HEK293 (cell line): ENCODE data around the gene NINJ1.

ENCODE experiments used
- CTCF ChIA-PET: fragments of 350-600 bp; formaldehyde crosslinking; extraction: SDS; loops from one replicate; lab custom pipeline; 2021; ENCODE audit warnings: antibody characterized with exemption; lab: Yijun Ruan, JAX
- POLR2A ChIA-PET: fragments of 300-600 bp; formaldehyde crosslinking; extraction: SDS; loops from one replicate; lab custom pipeline; 2020; ENCODE audit warnings: antibody characterized with exemption, inconsistent platforms; lab: Yijun Ruan, JAX
- H3K27ac ChIP-seq: fragments of 200-500 bp; sonication (Bioruptor generic); 2 replicates; pipeline ENCODE4 v1.5.1; 2014; ENCODE audit warnings: low read depth, low read length, control low read depth, inconsistent platforms; ENCODE audit errors: extremely low read depth
- H3K36me3 ChIP-seq, 2 experiments: fragments of 200-500 bp in 1 of 2; sonication (Bioruptor generic) in 1 of 2; 1 replicate in 1 of 2; 2 replicates in 1 of 2; pipeline ENCODE4 v1.5.1; 2014 to 2017; ENCODE audit warnings: inconsistent platforms in 2 of 2, low read length in 2 of 2; ENCODE audit not compliant: control insufficient read depth in 2 of 2, insufficient read depth in 1 of 2
- H3K4me1 ChIP-seq: fragments of 200-500 bp; sonication (Bioruptor generic); 2 replicates; pipeline ENCODE4 v1.5.1; 2014; ENCODE audit warnings: mild to moderate bottlenecking, low read length, inconsistent platforms; ENCODE audit not compliant: control insufficient read depth, insufficient read depth
- H3K4me3 ChIP-seq: 2 replicates; pipeline ENCODE4 v1.5.1; 2011; ENCODE audit warnings: low read depth, mild to moderate bottlenecking, control low read depth, low read length, moderate library complexity
- H3K9me3 ChIP-seq: fragments of 200-500 bp; sonication (Bioruptor generic); 2 replicates; pipeline ENCODE4 v1.5.1; 2014; ENCODE audit warnings: low read depth, low read length, inconsistent platforms; ENCODE audit not compliant: control insufficient read depth, insufficient read depth
- EGR2 ChIP-seq: fragments of 450-650 bp; formaldehyde crosslinking; IDR thresholded peaks from 2 replicates; pipeline ENCODE4 v1.5.1; 2016; ENCODE audit warnings: low read depth, missing biosample characterization, missing genetic modification characterization
- ELK4 ChIP-seq: IDR thresholded peaks from 2 replicates; pipeline ENCODE4 v1.6.1; 2011; ENCODE audit warnings: mild to moderate bottlenecking, low read depth, low read length, borderline replicate concordance
- HOXA7 ChIP-seq: sonication (generic); formaldehyde crosslinking; IDR thresholded peaks from 2 replicates; pipeline ENCODE4 v1.8.1; 2022; ENCODE audit warnings: missing genetic modification reagents, borderline replicate concordance
- PRDM6 ChIP-seq: fragments of 450-650 bp; formaldehyde crosslinking; IDR thresholded peaks from 2 replicates; pipeline ENCODE4 v1.5.1; 2017; ENCODE audit warnings: missing biosample characterization, missing genetic modification characterization
- SCRT1 ChIP-seq: fragments of 450-650 bp; formaldehyde crosslinking; IDR thresholded peaks from 2 replicates; pipeline ENCODE4 v1.5.1; 2016; ENCODE audit warnings: missing biosample characterization, missing genetic modification characterization, borderline replicate concordance
- SP2 ChIP-seq: fragments of 450-650 bp; formaldehyde crosslinking; IDR thresholded peaks from 2 replicates; pipeline ENCODE4 v1.5.1; 2016; ENCODE audit warnings: missing biosample characterization, missing genetic modification characterization
- SP3 ChIP-seq: fragments of 450-650 bp; formaldehyde crosslinking; IDR thresholded peaks from 2 replicates; pipeline ENCODE4 v1.5.1; 2016; ENCODE audit warnings: missing biosample characterization, missing genetic modification characterization
- ZBTB11 ChIP-seq: fragments of 450-650 bp; formaldehyde crosslinking; conservative IDR thresholded peaks from 2 replicates; pipeline ENCODE4 v1.5.1; 2016; ENCODE audit warnings: low read depth, missing biosample characterization, missing genetic modification characterization
- ZBTB17 ChIP-seq: fragments of 450-650 bp; formaldehyde crosslinking; IDR thresholded peaks from 2 replicates; pipeline ENCODE4 v1.5.1; 2016; ENCODE audit warnings: missing biosample characterization, missing genetic modification characterization
- ZFHX2 ChIP-seq: fragments of 450-650 bp; formaldehyde crosslinking; conservative IDR thresholded peaks from 2 replicates; pipeline ENCODE4 v1.5.1; 2016; ENCODE audit warnings: missing biosample characterization, missing genetic modification characterization
- ZNF133 ChIP-seq: fragments of 450-650 bp; formaldehyde crosslinking; IDR thresholded peaks from 2 replicates; pipeline ENCODE4 v1.5.1; 2016; ENCODE audit warnings: missing biosample characterization, missing genetic modification characterization
- ZNF16 ChIP-seq: fragments of 450-650 bp; formaldehyde crosslinking; IDR thresholded peaks from 2 replicates; pipeline ENCODE4 v1.5.1; 2016; ENCODE audit warnings: low read depth, missing biosample characterization, missing genetic modification characterization
- ZNF221 ChIP-seq: fragments of 450-650 bp; formaldehyde crosslinking; IDR thresholded peaks from 2 replicates; pipeline ENCODE4 v1.5.1; 2017; ENCODE audit warnings: missing biosample characterization, missing genetic modification characterization, borderline replicate concordance
- ZNF366 ChIP-seq: fragments of 450-650 bp; formaldehyde crosslinking; conservative IDR thresholded peaks from 2 replicates; pipeline ENCODE4 v1.5.1; 2016; ENCODE audit warnings: missing biosample characterization, missing genetic modification characterization
- ZNF37A ChIP-seq: fragments of 450-650 bp; IDR thresholded peaks from 2 replicates; pipeline ENCODE4 v1.5.1; 2018; ENCODE audit warnings: missing biosample characterization, missing genetic modification characterization
- ZNF423 ChIP-seq: fragments of 450-650 bp; formaldehyde crosslinking; IDR thresholded peaks from 2 replicates; pipeline ENCODE4 v1.5.1; 2016; ENCODE audit warnings: missing biosample characterization, missing genetic modification characterization
- ZNF514 ChIP-seq: fragments of 450-650 bp; formaldehyde crosslinking; IDR thresholded peaks from 2 replicates; pipeline ENCODE4 v1.5.1; 2016; ENCODE audit warnings: missing biosample characterization, missing genetic modification characterization
- ZNF560 ChIP-seq: fragments of 450-650 bp; formaldehyde crosslinking; IDR thresholded peaks from 2 replicates; pipeline ENCODE4 v1.5.1; 2017; ENCODE audit warnings: missing biosample characterization, missing genetic modification characterization, borderline replicate concordance
- ZNF561 ChIP-seq: fragments of 450-650 bp; IDR thresholded peaks from 2 replicates; pipeline ENCODE4 v1.5.1; 2018; ENCODE audit warnings: missing biosample characterization, missing genetic modification characterization, borderline replicate concordance
- ZNF571 ChIP-seq: fragments of 450-650 bp; formaldehyde crosslinking; IDR thresholded peaks from 2 replicates; pipeline ENCODE4 v1.5.0; 2017; ENCODE audit warnings: missing biosample characterization, missing genetic modification characterization
- ZNF610 ChIP-seq: fragments of 450-650 bp; formaldehyde crosslinking; IDR thresholded peaks from 2 replicates; pipeline ENCODE4 v1.5.1; 2016; ENCODE audit warnings: missing biosample characterization, missing genetic modification characterization, borderline replicate concordance
- ZNF624 ChIP-seq: fragments of 450-650 bp; formaldehyde crosslinking; IDR thresholded peaks from 2 replicates; pipeline ENCODE4 v1.5.1; 2017; ENCODE audit warnings: missing biosample characterization, missing genetic modification characterization
- ZNF747 ChIP-seq: fragments of 450-650 bp; formaldehyde crosslinking; IDR thresholded peaks from 2 replicates; pipeline ENCODE4 v1.5.1; 2016; ENCODE audit warnings: missing biosample characterization, missing genetic modification characterization
- ZNF76 ChIP-seq: fragments of 450-650 bp; formaldehyde crosslinking; IDR thresholded peaks from 2 replicates; pipeline ENCODE4; 2016; ENCODE audit warnings: low read depth, missing biosample characterization, missing genetic modification characterization, borderline replicate concordance
- TF ChIP-seq, protein P1 (sequence below): fragments of 450-650 bp; formaldehyde crosslinking; IDR thresholded peaks from 2 replicates; pipeline ENCODE4 v1.5.1; 2016; ENCODE audit warnings: missing biosample characterization, missing genetic modification characterization

Gene NINJ1

GRCh38 chr9:93126825-93127368 is 7.2 kb downstream of the NINJ1 start:
- H3K27ac ChIP-seq: no peak overlapping the region
- H3K9me3 ChIP-seq: no peaks in the 10 kb centered on the region
- H3K36me3 ChIP-seq: peaks cover 0 to 44% of the 10 kb centered on the region in 2 experiments; a peak in 2 of 3 replicates
- ChIA-PET POLR2A (interaction anchor here (0.8 kb wide), 1 partner anchor 8 kb away, joined by 3 read pairs; no protein-coding TSS in a partner anchor), CTCF (interaction anchor here (1.3 kb wide), 1 partner anchor 17 kb away, joined by 3 read pairs; no protein-coding TSS in a partner anchor)
- TF ChIP-seq ZBTB17: no peak; the same call in 1 of the 2 replicates
- TF ChIP-seq ZNF221: no peak
- TF ChIP-seq, protein P1, sequence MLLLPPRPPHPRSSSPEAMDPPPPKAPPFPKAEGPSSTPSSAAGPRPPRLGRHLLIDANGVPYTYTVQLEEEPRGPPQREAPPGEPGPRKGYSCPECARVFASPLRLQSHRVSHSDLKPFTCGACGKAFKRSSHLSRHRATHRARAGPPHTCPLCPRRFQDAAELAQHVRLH (tag by site-specific recombination): no peak
- TF ChIP-seq ZNF610 (tag by site-specific recombination): no peak
- TF ChIP-seq ELK4: no peak
- no peak for TF ChIP-seq ZNF560 (tag by site-specific recombination)
- no peak for TF ChIP-seq ZNF561 (tag by site-specific recombination)
- TF ChIP-seq ZNF76: no peak
- no peak for TF ChIP-seq ZNF16
- TF ChIP-seq ZNF624 (tag by site-specific recombination): no peak
- no peak for TF ChIP-seq ZBTB11 (tag by site-specific recombination)
- no peak for TF ChIP-seq ZNF366 (tag by site-specific recombination)
- TF ChIP-seq ZNF571: no peak
- TF ChIP-seq SP2 (tag by site-specific recombination): peak; percentile 52
- no peak for TF ChIP-seq ZNF37A (tag by site-specific recombination)
- TF ChIP-seq ZFHX2 (tag by site-specific recombination): peak; percentile 49
- no peak for TF ChIP-seq HOXA7 (CRISPR knock-in tag)
- TF ChIP-seq SCRT1: no peak
- TF ChIP-seq ZNF133 (tag by site-specific recombination): no peak
- no peak for TF ChIP-seq ZNF423 (tag by site-specific recombination)
- TF ChIP-seq ZNF747: no peak
- TF ChIP-seq EGR2: peak; percentile 29; the same call in 1 of the 2 replicates
- no peak for TF ChIP-seq ZNF514 (tag by site-specific recombination)
- TF ChIP-seq PRDM6 (tag by site-specific recombination): no peak
- TF ChIP-seq SP3: no peak
- no peak overlapping the region for H3K4me3 ChIP-seq
- H3K4me1 ChIP-seq: no peaks in the 10 kb centered on the region
